ENCODE results near the gene DENND1A.

Gene DENND1A

DNA sequence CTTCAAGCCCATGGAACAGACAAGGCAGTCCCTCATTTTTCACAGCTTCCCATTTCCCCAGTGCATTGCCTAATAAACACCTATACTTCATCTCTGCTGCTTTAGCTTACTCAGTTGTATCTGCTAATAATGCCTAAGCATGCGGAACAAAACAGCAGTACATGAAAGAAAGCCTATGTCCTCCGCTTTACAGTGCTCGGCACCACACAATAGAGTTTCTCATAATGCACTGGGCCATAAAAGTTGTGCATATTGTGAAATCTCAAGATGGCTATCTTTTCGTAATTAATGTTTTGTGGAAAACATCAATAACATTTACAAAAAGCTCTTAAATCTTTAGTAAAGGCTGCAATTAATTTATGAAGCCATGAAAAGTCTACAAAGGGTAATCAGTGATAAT, 69.3 kb downstream of the DENND1A start:
- ChIA-PET CTCF (no interaction called here), POLR2A (no interaction called here)
- TF ChIP-seq NFRKB (IDR thresholded peaks at IDR 0.05) (no peak), HDGF (IDR thresholded peaks at IDR 0.05; ENCODE audit: borderline replicate concordance) (no peak), SP1 (IDR thresholded peaks at IDR 0.05) (no peak), CTBP1 (IDR thresholded peaks at IDR 0.05; ENCODE audit: borderline replicate concordance) (no peak)
- no peak for DNase-seq (ENCODE audit: extremely low spot score)

DNA sequence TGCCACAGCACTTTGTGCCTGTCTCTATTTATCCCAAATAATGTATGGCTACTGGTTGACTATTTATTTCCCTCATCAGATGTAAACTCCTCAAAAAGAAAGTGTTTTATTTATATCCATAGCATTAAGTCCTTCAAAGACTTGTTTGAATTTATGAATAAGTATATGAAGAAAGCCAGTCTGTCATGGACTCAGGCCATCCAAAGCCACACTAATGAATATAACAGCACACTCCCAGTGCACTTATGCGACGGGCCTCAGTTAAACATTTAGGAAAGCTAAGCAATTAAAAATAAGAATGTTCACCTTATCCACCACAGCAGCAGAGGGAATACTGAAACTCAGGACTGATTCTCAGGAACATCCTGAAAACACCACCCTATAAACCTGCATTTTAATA, 77.5 kb downstream of the DENND1A start:
- TF ChIP-seq TARDBP (IDR thresholded peaks at IDR 0.05) (no peak), FOXA1 (IDR thresholded peaks at IDR 0.05) (no peak), CTBP1 (IDR thresholded peaks at IDR 0.05; ENCODE audit: borderline replicate concordance) (no peak), ELF4 (IDR thresholded peaks at IDR 0.05) (no peak), BHLHE40 (IDR thresholded peaks at IDR 0.05; ENCODE audit: borderline replicate concordance) (no peak)
- CTCF ChIA-PET: no interaction called here
- DNase-seq (ENCODE audit: extremely low spot score): no peak
- POLR2A ChIA-PET: no interaction called here

DNA sequence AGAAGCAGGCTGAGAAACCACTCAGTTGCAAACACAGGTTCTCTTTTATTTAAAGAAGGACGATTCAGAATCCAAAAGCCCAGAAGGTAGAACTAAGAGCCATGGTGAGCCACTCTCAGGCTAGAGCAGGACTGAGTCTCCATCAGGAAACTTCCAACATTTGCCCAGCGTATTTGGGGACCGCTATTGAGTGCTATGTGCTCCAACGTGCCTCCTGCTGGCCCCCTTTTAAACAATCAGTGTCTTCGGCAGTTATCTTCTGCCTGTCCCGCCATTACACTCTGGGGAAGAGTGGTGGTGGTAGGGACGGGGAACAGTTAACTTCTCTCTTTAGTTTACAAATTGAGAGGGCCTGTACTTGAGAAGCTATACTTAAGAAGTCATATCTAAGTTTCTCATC, 78.1 kb downstream of the DENND1A start:
- POLR2A ChIA-PET: no interaction called here
- TF ChIP-seq BHLHE40 (IDR thresholded peaks at IDR 0.05; ENCODE audit: borderline replicate concordance): no peak
- no peak for TF ChIP-seq TARDBP (IDR thresholded peaks at IDR 0.05)
- no peak for TF ChIP-seq L3MBTL2 (conservative IDR thresholded peaks at IDR 0.05)
- no peak for TF ChIP-seq FOXA1 (IDR thresholded peaks at IDR 0.05)
- no peak for TF ChIP-seq FOXK2 (IDR thresholded peaks at IDR 0.05)
- no peak for TF ChIP-seq HDGF (IDR thresholded peaks at IDR 0.05; ENCODE audit: borderline replicate concordance)
- TF ChIP-seq ARNT (IDR thresholded peaks at IDR 0.05): no peak
- no peak for TF ChIP-seq SP1 (IDR thresholded peaks at IDR 0.05)
- TF ChIP-seq CTBP1 (IDR thresholded peaks at IDR 0.05; ENCODE audit: borderline replicate concordance): no peak
- TF ChIP-seq FOXM1 (IDR thresholded peaks at IDR 0.05; ENCODE audit: borderline replicate concordance): no peak
- no peak for TF ChIP-seq SUZ12 (IDR thresholded peaks at IDR 0.05)
- TF ChIP-seq LEF1 (IDR thresholded peaks at IDR 0.05; ENCODE audit: borderline replicate concordance): no peak
- TF ChIP-seq, protein P1, sequence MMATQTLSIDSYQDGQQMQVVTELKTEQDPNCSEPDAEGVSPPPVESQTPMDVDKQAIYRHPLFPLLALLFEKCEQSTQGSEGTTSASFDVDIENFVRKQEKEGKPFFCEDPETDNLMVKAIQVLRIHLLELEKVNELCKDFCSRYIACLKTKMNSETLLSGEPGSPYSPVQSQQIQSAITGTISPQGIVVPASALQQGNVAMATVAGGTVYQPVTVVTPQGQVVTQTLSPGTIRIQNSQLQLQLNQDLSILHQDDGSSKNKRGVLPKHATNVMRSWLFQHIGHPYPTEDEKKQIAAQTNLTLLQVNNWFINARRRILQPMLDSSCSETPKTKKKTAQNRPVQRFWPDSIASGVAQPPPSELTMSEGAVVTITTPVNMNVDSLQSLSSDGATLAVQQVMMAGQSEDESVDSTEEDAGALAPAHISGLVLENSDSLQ (IDR thresholded peaks at IDR 0.05): no peak
- no peak for TF ChIP-seq ELF4 (IDR thresholded peaks at IDR 0.05)
- no peak for TF ChIP-seq NFRKB (IDR thresholded peaks at IDR 0.05)
- TF ChIP-seq ZNF384 (IDR thresholded peaks at IDR 0.05): no peak

DNA sequence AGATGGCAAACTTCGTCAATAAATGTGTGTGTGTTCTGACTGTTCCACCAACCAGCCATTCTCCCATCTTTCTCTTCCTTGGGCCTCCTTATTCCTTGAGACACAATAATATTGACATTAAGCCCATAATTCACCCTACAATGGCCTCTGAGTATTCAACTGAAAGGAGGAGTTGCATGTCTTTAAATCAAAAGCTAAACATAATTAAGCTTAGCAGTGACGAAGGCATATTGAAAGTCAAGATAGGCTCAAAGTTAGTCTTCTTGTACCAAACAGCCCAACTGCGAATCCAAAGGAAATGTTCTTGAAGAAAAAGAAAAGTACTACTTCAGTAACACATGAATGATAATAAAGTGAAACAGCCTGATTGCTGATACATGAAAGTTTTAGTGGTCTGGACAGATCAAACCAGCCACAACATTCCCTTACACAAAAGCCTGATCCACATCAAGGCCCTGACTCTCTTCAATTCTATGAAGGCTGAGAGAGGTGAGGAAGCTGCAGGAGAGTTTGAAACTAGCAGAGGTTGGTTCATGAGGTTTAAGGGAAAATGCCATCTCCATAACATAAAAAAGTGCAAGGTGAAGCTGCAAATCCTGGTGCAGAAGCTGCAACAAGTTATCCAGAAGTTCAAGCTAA, 81.4 kb downstream of the DENND1A start:
- CTCF ChIA-PET: no interaction called here
- no peak for DNase-seq (ENCODE audit: extremely low spot score)
- POLR2A ChIA-PET: no interaction called here
- TF ChIP-seq HDGF (IDR thresholded peaks at IDR 0.05; ENCODE audit: borderline replicate concordance) (no peak), L3MBTL2 (conservative IDR thresholded peaks at IDR 0.05) (no peak), BHLHE40 (IDR thresholded peaks at IDR 0.05; ENCODE audit: borderline replicate concordance) (no peak), CTBP1 (IDR thresholded peaks at IDR 0.05; ENCODE audit: borderline replicate concordance) (no peak), TARDBP (IDR thresholded peaks at IDR 0.05) (no peak)

More for the DNA sequence above, 78.1 kb downstream of the DENND1A start:
- DNase-seq (ENCODE audit: extremely low spot score): no peak
- CTCF ChIA-PET: no interaction called here

DNA sequence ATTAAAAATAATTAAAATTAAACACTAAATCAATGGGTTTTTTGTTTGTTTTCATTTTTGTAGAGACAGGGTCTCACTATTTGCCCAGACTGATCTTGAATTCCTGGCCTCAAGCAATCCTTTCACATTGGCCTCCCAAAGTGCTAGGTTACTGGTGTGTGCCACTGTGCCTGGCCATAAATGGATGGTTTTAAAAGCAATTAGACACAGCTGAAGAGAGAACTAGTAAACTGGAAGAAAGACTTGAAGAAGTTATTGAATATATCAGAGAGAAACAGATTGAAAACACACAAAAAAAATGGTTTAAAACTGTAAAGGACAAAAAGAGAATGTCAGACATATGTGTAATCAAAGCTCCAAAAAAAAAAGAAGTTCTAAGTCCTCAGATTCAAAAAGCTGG, 83.0 kb downstream of the DENND1A start:
- ChIA-PET POLR2A (no interaction called here), CTCF (no interaction called here)
- no peak for TF ChIP-seq TARDBP (IDR thresholded peaks at IDR 0.05)
- TF ChIP-seq BHLHE40 (IDR thresholded peaks at IDR 0.05; ENCODE audit: borderline replicate concordance): no peak
- TF ChIP-seq FOXK2 (IDR thresholded peaks at IDR 0.05): no peak
- TF ChIP-seq LEF1 (IDR thresholded peaks at IDR 0.05; ENCODE audit: borderline replicate concordance): no peak
- no peak for TF ChIP-seq FOXA1 (IDR thresholded peaks at IDR 0.05)
- TF ChIP-seq L3MBTL2 (conservative IDR thresholded peaks at IDR 0.05): no peak
- TF ChIP-seq ELF4 (IDR thresholded peaks at IDR 0.05): no peak
- TF ChIP-seq FOXM1 (IDR thresholded peaks at IDR 0.05; ENCODE audit: borderline replicate concordance): no peak
- no peak for TF ChIP-seq SP1 (IDR thresholded peaks at IDR 0.05)
- no peak for TF ChIP-seq SUZ12 (IDR thresholded peaks at IDR 0.05)
- TF ChIP-seq NFRKB (IDR thresholded peaks at IDR 0.05): no peak
- TF ChIP-seq CTBP1 (IDR thresholded peaks at IDR 0.05; ENCODE audit: borderline replicate concordance): no peak
- TF ChIP-seq ZNF384 (IDR thresholded peaks at IDR 0.05): no peak
- TF ChIP-seq ARNT (IDR thresholded peaks at IDR 0.05): no peak
- TF ChIP-seq, protein P1 (IDR thresholded peaks at IDR 0.05): no peak
- TF ChIP-seq HDGF (IDR thresholded peaks at IDR 0.05; ENCODE audit: borderline replicate concordance): no peak
- DNase-seq (ENCODE audit: extremely low spot score): no peak

DNA sequence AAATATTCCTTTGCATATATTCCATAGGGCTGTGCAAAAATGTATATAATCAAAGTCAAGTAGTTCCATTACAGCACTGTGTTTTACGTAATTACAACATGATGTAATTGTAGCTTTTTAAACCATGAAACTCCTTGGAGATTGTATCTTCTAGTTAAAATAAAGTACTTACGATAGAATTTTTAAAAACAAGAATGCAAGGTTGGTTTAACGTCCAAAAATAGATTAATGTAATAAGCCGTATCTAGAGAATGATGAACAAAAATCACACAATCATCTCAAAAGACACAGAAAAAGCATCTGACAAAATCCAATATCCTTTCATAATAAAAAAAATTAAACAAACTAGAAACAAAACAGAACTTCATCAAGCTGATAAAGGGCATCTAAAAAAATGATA, 86.2 kb downstream of the DENND1A start:
- no peak for DNase-seq (ENCODE audit: extremely low spot score)
- ChIA-PET POLR2A (no interaction called here), CTCF (no interaction called here)
- TF ChIP-seq FOXM1 (IDR thresholded peaks at IDR 0.05; ENCODE audit: borderline replicate concordance): no peak
- no peak for TF ChIP-seq LEF1 (IDR thresholded peaks at IDR 0.05; ENCODE audit: borderline replicate concordance)
- no peak for TF ChIP-seq ELF4 (IDR thresholded peaks at IDR 0.05)
- TF ChIP-seq NFRKB (IDR thresholded peaks at IDR 0.05): no peak
- no peak for TF ChIP-seq BHLHE40 (IDR thresholded peaks at IDR 0.05; ENCODE audit: borderline replicate concordance)
- TF ChIP-seq ARNT (IDR thresholded peaks at IDR 0.05): no peak
- no peak for TF ChIP-seq TARDBP (IDR thresholded peaks at IDR 0.05)
- no peak for TF ChIP-seq CTBP1 (IDR thresholded peaks at IDR 0.05; ENCODE audit: borderline replicate concordance)
- TF ChIP-seq FOXK2 (IDR thresholded peaks at IDR 0.05): no peak
- TF ChIP-seq, protein P1 (IDR thresholded peaks at IDR 0.05): no peak

All from HEK293T (cell line).